Peyer's patch (tissue), 4 donors: ENCODE results near the gene LAMC2.

Experiments
- POLR2A ChIP-seq, 2 donors: fragments of 450-650 bp; IDR thresholded peaks; one replicate each; pipeline ENCODE4 v1.5.1; 2017; ENCODE audit warnings: antibody characterized with exemption in 2 of 2, mild to moderate bottlenecking in 2 of 2, moderate library complexity in 2 of 2
- TF ChIP-seq, protein P1 (sequence below), 6 experiments: fragments of 450-650 bp in 4 of 6; fragments of 200-600 bp in 2 of 6; sonication (generic) in 1 of 6; IDR thresholded peaks; one replicate each; pipeline ENCODE4 v1.5.1; 2017 to 2019; ENCODE audit warnings: antibody characterized with exemption in 6 of 6, mild to moderate bottlenecking in 3 of 6, moderate library complexity in 1 of 6

GRCh38 chr1:183243161-183244050 lies 57.3 kb downstream of the LAMC2 start:
- TF ChIP-seq, protein P1, sequence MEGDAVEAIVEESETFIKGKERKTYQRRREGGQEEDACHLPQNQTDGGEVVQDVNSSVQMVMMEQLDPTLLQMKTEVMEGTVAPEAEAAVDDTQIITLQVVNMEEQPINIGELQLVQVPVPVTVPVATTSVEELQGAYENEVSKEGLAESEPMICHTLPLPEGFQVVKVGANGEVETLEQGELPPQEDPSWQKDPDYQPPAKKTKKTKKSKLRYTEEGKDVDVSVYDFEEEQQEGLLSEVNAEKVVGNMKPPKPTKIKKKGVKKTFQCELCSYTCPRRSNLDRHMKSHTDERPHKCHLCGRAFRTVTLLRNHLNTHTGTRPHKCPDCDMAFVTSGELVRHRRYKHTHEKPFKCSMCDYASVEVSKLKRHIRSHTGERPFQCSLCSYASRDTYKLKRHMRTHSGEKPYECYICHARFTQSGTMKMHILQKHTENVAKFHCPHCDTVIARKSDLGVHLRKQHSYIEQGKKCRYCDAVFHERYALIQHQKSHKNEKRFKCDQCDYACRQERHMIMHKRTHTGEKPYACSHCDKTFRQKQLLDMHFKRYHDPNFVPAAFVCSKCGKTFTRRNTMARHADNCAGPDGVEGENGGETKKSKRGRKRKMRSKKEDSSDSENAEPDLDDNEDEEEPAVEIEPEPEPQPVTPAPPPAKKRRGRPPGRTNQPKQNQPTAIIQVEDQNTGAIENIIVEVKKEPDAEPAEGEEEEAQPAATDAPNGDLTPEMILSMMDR (IDR thresholded peaks at IDR 0.05), result no peak
- TF ChIP-seq POLR2A (IDR thresholded peaks at IDR 0.05), result no peak
